AG08396 (cell line): ENCODE measurements around the gene NXPH2.
"Not testable (repeated sequence)": the region's sequence is repeated elsewhere in the genome, so short reads cannot be mapped to it uniquely, and the experiment has no call there.

ENCODE experiments used
- DNase-seq: peaks from one replicate; pipeline ENCODE4 v3.0.0; 2012; ENCODE audit warnings: low spot score, mixed read lengths

Gene NXPH2

GRCh38 chr2:138752197-138752956 lies 27.8 kb downstream of the NXPH2 start:
- no peak for DNase-seq

- DNase-seq, result no peak
These were observed 35.5 kb downstream of the NXPH2 start for GRCh38 chr2:138744713-138745112.

- no peak for DNase-seq
These were observed 37.6 kb downstream of the NXPH2 start for GRCh38 chr2:138742441-138743057.

- DNase-seq, result no peak
These were observed 38.3 kb downstream of the NXPH2 start for GRCh38 chr2:138741851-138742250.

GRCh38 chr2:138737009-138737554 lies 43.1 kb downstream of the NXPH2 start:
- DNase-seq, result not testable (repeated sequence)

GRCh38 chr2:138732651-138733050 lies 47.5 kb downstream of the NXPH2 start:
- no peak for DNase-seq

- DNase-seq, result no peak
These were observed 49.6 kb downstream of the NXPH2 start for GRCh38 chr2:138730497-138731030.

GRCh38 chr2:138727956-138728355 lies 52.2 kb downstream of the NXPH2 start:
- DNase-seq, result no peak

GRCh38 chr2:138726681-138727080 lies 53.5 kb downstream of the NXPH2 start:
- no peak for DNase-seq

GRCh38 chr2:138724729-138725459 lies 55.3 kb downstream of the NXPH2 start:
- DNase-seq, result no peak

GRCh38 chr2:138724327-138724726 lies 55.9 kb downstream of the NXPH2 start:
- DNase-seq, result no peak

GRCh38 chr2:138723196-138723987 lies 56.8 kb downstream of the NXPH2 start:
- no peak for DNase-seq

GRCh38 chr2:138722316-138722715 lies 57.9 kb downstream of the NXPH2 start:
- DNase-seq, result no peak

- DNase-seq, result no peak
These were observed 60.0 kb downstream of the NXPH2 start for GRCh38 chr2:138720035-138720838.

GRCh38 chr2:138718405-138718804 lies 61.8 kb downstream of the NXPH2 start:
- no peak for DNase-seq

GRCh38 chr2:138716183-138716582 lies 64.0 kb downstream of the NXPH2 start:
- no peak for DNase-seq

GRCh38 chr2:138713504-138713903 lies 66.7 kb downstream of the NXPH2 start:
- DNase-seq, result no peak

- DNase-seq, result no peak
These were observed 67.1 kb downstream of the NXPH2 start for GRCh38 chr2:138713069-138713496.

GRCh38 chr2:138712212-138712979 lies 67.8 kb downstream of the NXPH2 start:
- no peak for DNase-seq

- no peak for DNase-seq
These were observed 68.4 kb downstream of the NXPH2 start for GRCh38 chr2:138711812-138712211.
